GM21576 (cell line): Measurements from ENCODE around the gene ZNF593OS.

Experiments used
- ATAC-seq: cut with Tn5 transposase; IDR thresholded peaks from one replicate; pipeline ENCODE4 v1.9.1; 2021; ENCODE audit warnings: mild to moderate bottlenecking, moderate library complexity; ENCODE audit not compliant: unreplicated experiment

Gene ZNF593OS

DNA sequence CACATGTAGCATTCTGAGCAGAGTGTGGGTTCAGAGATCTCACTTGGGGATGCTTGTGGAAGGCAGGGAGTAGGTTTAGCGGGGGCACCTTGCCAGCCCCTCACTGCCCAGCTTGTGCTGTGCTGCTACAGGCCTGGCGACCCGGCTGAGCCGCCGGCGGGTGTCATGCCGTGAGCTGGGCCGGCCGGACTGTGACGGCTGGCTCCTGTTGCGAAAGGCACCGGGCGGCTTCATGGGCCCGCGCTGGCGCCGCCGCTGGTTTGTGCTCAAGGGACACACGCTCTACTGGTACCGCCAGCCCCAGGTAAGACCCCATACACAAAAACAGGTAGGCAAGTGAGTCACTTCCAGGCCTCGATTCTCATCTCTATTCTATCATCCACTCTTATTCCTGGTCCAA lies 13.3 kb upstream of the ZNF593OS start:
- no peak for ATAC-seq

- ATAC-seq: no peak
Observed at GRCh38 chr1:26184086-26184485, 12.5 kb upstream of the ZNF593OS start.

DNA sequence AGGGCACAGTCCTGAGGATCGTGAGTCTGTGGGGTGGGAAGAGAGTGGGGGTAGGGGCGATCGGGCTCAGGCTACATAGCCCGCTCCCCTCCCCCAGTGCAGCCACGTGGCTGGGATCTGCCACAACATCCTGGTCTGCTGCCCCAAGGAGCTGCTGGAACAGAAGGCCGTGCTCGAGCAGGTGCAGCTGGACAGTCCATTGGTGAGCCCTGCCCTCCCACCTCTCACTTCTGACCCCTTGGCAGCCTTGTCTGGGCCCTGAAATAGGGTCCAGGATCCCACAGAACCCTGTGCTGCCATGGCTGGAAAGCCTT lies 10.7 kb upstream of the ZNF593OS start:
- ATAC-seq: no peak

- no peak for ATAC-seq
Observed at GRCh38 chr1:26181586-26182382, 10.2 kb upstream of the ZNF593OS start.

DNA sequence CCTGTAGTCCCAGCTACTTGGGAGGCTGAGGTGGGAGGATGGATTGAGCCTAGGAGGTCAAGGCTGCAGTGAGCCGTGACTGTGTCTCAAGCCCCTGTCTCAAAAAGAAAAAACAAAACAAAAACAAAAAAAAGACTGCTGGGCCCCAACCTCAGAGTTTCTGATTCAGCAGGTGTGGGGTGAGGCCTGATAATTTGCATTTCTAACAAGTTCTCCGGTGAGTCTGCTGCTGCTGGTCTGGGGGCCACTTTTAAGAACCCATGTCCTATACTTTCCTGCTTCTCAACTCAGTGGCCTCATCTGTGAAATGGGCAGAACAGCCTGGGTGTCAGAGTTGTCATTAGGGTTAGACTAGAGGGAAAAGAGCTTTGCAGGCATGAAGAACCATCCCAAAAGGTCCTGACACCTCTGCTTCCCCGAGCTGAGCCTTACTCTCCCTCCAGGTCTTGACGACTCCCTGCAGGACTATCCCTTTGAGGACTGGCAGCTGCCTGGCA lies 8.4 kb upstream of the ZNF593OS start:
- ATAC-seq: no peak

- ATAC-seq: no peak
Observed at GRCh38 chr1:26177182-26177684, 5.6 kb upstream of the ZNF593OS start, which contains the start of gene CNKSR1. Gene CNKSR1, plus strand, starts transcription at chr1:26177491. Its CDS starts 57 bp downstream, at chr1:26177548.

- ATAC-seq: no peak
Observed at GRCh38 chr1:26175346-26175745, 3.7 kb upstream of the ZNF593OS start.

DNA sequence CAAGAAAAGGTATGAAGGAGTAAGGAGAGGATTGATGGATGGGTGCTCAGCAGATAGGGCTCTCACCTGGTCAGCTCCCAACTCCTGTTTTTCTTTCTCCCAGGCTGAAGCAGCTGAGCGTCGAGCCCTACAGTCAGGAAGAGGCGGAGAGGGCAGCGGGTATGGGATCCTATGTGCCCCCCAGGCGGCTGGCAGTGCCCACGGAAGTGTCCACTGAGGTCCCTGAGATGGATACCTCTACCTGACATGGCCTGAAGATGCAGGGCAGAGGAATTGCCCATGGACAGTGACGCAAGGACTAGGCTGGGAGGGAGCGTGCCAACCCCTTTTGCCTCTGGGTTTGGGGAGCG lies 1.2 kb downstream of the ZNF593OS start:
- ATAC-seq: no peak

DNA sequence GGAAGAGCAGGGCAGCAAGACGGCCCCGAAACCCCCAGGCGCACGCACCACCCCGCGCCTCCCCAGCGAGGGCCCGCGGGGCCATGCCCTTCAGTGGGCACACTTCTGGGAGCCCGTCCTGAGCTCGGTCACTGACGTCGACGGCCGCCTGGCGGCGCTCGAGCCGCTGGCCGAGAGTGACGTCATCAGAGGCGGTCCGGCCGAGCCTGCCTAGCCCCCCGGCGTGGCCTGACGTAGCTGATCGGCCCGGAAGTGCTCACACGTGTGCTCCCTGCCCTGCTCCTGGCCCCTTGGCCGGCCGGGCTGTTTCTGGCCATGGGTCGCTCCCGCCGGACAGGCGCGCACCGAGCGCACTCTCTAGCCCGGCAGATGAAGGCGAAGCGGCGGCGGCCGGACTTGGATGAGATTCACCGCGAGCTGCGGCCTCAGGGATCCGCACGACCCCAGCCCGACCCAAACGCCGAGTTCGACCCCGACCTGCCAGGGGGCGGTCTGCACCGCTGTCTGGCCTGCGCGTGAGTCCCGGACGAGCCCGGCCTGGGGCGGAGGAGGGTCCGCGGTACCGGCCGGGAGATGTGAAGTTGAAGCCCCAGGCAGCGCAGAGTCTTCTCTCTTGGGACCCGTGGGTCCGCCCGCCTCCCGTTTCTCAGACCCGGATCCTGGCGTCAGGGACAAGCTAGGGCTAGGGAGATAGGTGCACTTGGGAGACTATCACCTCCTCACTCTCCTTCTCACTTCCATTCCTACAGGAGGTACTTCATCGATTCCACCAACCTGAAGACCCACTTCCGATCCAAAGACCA lies 1.8 kb downstream of the ZNF593OS start, which contains the start of gene ZNF593:
Gene ZNF593 (plus strand): TSS at position 240 of the 803 bp plus-strand sequence. CDS start 76 bp downstream, at position 316.
- ATAC-seq: peak; percentile 86

DNA sequence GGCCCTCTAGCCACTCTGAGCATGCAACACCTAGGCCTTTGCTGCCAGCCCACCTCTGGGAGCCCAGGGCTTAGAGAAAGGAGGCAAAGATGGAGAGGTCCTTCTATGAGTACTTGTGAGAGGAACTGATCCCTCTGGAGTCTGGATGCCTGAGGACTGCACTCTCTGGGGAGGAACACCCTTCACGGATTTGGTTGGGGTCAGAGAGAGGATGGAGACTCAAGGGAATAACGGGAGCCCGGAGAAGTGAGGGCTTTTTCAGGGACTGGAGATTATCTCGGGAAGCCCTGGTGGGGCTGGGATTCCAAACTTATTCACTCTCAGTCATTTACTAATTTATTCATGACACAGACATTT lies 2.5 kb downstream of the ZNF593OS start:
- ATAC-seq: no peak

- no peak for ATAC-seq
Observed at GRCh38 chr1:26168410-26169197, 3.0 kb downstream of the ZNF593OS start, which contains the start of gene C1orf232. Gene C1orf232, minus strand, starts transcription at chr1:26168963. Its CDS starts 464 bp downstream, at chr1:26168499.

DNA sequence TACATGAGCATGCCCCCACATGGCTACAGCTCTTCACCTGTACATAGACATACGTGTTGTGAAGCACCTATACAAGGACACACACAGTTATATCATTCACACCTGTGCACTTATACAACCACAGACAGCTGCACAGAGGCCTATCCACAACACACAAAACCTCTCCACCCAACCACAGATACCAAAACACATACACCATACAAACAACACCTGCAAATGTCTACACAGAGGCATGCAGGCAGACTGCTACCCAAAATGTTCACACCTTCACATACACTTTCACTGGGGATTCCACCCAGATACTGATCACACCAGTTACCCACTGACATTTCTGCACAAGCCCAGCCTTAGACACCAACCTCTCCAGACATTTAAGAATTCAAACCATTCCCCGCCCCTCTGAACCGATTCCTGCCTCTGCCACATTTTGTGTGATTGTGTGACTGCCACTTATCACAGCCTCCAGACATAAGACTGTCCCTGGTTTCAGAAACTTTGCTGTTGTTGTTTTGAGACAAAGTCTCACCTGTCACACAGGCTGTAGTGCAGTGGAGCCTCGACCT lies 4.8 kb downstream of the ZNF593OS start:
- ATAC-seq: no peak

- no peak for ATAC-seq
Observed at GRCh38 chr1:26164861-26165842, 6.5 kb downstream of the ZNF593OS start.

GRCh38 chr1:26164036-26164860 lies 7.4 kb downstream of the ZNF593OS start:
- no peak for ATAC-seq

DNA sequence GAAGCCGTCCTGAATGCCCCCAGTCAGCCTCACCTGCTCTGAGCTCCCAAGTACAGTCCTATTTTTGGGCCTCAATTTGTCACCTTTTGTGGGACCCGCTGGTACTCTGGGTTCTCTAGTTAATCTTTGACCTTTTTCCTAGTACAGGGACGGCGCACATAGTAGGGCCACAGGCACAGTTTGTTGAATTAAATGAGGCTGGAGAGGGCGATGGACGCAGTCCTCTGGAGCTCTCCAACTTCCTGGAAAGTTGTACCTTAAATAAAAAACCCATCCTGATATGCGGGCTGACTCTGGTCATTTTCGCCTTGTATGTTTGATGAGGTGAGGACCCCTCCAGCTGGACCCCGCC lies 8.0 kb downstream of the ZNF593OS start:
- no peak for ATAC-seq

DNA sequence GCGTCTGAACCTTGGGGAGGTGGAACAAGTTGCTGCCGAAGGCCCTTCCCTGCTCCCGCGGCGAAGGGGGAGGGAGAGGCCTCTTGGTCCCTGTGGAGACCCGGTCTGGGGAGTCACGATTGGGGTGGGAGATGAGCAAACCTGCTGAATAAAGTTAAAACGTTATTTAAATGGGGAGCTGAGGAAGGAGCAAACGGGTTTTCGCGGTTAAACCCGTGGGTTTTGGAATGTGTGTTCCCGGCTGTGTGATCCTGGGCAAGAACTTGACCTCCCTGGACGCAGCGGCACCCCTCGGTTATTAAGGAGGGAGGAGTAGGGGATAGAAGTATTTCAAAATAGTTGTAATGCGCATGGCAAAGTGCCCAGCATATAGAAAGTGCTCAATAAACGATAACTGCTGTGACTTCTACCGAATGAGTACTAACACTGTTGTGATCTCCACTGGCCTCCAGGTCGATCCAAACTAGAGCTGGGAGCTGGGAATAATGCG lies 9.4 kb downstream of the ZNF593OS start:
- no peak for ATAC-seq

GRCh38 chr1:26161415-26162219 lies 10.0 kb downstream of the ZNF593OS start:
- no peak for ATAC-seq
